Measurements from ENCODE around the gene GLMN. TPM values are rescaled to one million over a fixed set of nuclear protein-coding genes. Genes with fewer than 3 reads are reported as not detected.

Gene GLMN
- polyA plus RNA-seq, 1 of the 3 experiments (the other 2 are of a cell fraction) = 2.3 TPM

DNA sequence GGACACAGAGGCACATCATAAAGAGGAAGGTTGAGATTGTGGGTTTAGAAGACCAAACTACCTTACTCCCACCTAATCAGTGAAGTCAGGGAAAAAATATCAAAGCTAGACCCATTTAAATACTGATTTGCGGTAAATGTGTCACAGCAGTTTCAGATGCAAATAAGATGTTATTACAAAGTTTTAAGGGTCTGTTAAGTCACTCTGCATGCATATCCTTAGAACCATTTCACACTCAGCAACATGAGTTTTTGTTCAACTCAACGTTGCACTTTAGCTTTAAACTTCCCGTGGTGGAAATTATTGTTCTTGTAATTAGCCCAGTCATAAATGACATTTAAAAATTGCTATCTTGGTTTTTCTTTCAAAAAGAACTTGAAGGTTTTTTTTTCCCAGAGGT lies 34.9 kb upstream of the GLMN start:
- no peak for TF ChIP-seq RCOR1 (IDR thresholded peaks at IDR 0.05; ENCODE audit: low read length)
- TF ChIP-seq, protein P1, sequence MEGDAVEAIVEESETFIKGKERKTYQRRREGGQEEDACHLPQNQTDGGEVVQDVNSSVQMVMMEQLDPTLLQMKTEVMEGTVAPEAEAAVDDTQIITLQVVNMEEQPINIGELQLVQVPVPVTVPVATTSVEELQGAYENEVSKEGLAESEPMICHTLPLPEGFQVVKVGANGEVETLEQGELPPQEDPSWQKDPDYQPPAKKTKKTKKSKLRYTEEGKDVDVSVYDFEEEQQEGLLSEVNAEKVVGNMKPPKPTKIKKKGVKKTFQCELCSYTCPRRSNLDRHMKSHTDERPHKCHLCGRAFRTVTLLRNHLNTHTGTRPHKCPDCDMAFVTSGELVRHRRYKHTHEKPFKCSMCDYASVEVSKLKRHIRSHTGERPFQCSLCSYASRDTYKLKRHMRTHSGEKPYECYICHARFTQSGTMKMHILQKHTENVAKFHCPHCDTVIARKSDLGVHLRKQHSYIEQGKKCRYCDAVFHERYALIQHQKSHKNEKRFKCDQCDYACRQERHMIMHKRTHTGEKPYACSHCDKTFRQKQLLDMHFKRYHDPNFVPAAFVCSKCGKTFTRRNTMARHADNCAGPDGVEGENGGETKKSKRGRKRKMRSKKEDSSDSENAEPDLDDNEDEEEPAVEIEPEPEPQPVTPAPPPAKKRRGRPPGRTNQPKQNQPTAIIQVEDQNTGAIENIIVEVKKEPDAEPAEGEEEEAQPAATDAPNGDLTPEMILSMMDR (IDR thresholded peaks at IDR 0.05) = no peak
- ChIA-PET POLR2A (no interaction called here), CTCF (interaction anchor here (1.0 kb wide), 1 partner anchor 24 kb away, joined by 5 read pairs; no protein-coding TSS in a partner anchor)

DNA sequence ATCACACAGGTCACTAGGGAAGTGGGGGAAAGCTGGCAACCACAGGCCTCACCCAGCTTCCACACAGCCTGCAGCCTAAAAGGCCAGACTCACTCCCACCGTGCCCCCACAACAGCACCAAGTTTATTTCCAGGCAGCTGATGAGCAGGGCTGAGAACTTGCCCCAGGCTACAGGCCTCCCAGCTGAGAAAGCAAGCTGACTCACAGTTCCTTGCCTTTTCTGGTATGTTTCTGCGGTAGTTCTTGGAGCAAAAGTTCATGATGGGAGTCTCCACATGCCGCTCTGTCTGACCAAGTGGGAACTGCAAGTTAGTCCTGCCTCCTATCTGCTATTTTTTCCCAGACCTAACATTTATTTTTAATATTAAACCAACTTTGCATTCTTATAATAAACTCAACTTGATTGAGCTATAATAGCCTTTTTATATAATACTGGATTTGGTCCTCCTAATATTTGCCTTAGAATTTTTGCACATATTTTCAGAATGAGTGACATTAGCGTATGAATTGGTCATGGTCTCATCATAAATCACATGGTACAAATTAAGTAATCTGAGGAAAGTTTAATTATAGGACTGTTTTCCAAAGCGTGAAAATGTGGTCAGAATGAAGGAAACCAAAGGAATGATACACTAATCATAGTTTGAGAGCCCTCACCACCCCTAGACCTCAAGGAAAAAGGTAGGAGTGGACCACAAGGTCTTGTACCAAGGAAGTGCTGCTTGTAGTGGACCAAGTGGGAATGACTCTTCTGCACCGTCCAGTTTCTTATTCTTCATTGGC lies 30.8 kb upstream of the GLMN start:
- no peaks in the 10 kb centered on the region; a peak in 1 of 4 replicates for H3K4me1 ChIP-seq (ENCODE audit: control insufficient read depth in 1 of 2, insufficient read depth in 2 of 2, low read depth in 1 of 2, low read length in 1 of 2)
- H3K27ac ChIP-seq (ENCODE audit: low read depth in 2 of 2, low read length in 1 of 2) = no peak overlapping the region
- peaks cover 32 to 55% of the 10 kb centered on the region in 2 experiments for H3K36me3 ChIP-seq (replicated peaks in 1 of 2; ENCODE audit: control insufficient read depth in 1 of 2, insufficient read depth in 2 of 2, low read length in 1 of 2)
- POLR2A ChIA-PET = no interaction called here
- no peak overlapping the region for H3K9ac ChIP-seq
- CTCF ChIA-PET = interaction anchor here (1.6 kb wide), 1 partner anchor 19 kb away, joined by 4 read pairs; no protein-coding TSS in a partner anchor
- DNase-seq = no peak
- no peaks in the 10 kb centered on the region for H4K20me1 ChIP-seq (ENCODE audit: insufficient read depth)
- H3K4me3 ChIP-seq (ENCODE audit: low read depth in 2 of 2, low read length in 1 of 2) = no peak overlapping the region
- no peaks in the 10 kb centered on the region for H3F3A ChIP-seq (replicated peaks; ENCODE audit: insufficient read depth)
- WGBS (ENCODE audit: low lambda C conversion rate) = 97% methylated on average over 5 of the region's 6 CpGs
- H3K27me3 ChIP-seq (ENCODE audit: insufficient read depth) = no peaks in the 10 kb centered on the region
- H3K9me2 ChIP-seq = no peaks in the 10 kb centered on the region
- H2AFZ ChIP-seq (ENCODE audit: low read depth) = no peak overlapping the region
- TF ChIP-seq, protein P2, sequence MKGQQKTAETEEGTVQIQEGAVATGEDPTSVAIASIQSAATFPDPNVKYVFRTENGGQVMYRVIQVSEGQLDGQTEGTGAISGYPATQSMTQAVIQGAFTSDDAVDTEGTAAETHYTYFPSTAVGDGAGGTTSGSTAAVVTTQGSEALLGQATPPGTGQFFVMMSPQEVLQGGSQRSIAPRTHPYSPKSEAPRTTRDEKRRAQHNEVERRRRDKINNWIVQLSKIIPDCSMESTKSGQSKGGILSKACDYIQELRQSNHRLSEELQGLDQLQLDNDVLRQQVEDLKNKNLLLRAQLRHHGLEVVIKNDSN (IDR thresholded peaks at IDR 0.05; ENCODE audit: borderline replicate concordance, low read depth) = no peak
- TF ChIP-seq RFX5 (IDR thresholded peaks at IDR 0.05; ENCODE audit: low read length) (no peak), YY1 (IDR thresholded peaks at IDR 0.05; ENCODE audit: low read depth) (no peak), RXRA (IDR thresholded peaks at IDR 0.05; ENCODE audit: borderline replicate concordance, low read depth) (no peak), EZH2phosphoT487 (IDR thresholded peaks at IDR 0.05; ENCODE audit: borderline replicate concordance, low read depth) (no peak), TAF1 (IDR thresholded peaks at IDR 0.05; ENCODE audit: borderline replicate concordance, low read depth, low read length) (no peak), SIN3A (IDR thresholded peaks at IDR 0.05; ENCODE audit: borderline replicate concordance, low read depth, low read length) (no peak)
- TF ChIP-seq, protein P3, sequence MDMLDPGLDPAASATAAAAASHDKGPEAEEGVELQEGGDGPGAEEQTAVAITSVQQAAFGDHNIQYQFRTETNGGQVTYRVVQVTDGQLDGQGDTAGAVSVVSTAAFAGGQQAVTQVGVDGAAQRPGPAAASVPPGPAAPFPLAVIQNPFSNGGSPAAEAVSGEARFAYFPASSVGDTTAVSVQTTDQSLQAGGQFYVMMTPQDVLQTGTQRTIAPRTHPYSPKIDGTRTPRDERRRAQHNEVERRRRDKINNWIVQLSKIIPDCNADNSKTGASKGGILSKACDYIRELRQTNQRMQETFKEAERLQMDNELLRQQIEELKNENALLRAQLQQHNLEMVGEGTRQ (IDR thresholded peaks at IDR 0.05; ENCODE audit: borderline replicate concordance, low read depth, low read length) = no peak
- H3K4me2 ChIP-seq = no peak overlapping the region
- no peaks in the 10 kb centered on the region for H3K9me3 ChIP-seq
- no peaks in the 10 kb centered on the region; the same call in 1 of the 2 replicates for H3K79me2 ChIP-seq (ENCODE audit: insufficient read depth)

More for the DNA sequence above, 34.9 kb upstream of the GLMN start:
- Histone ChIP-seq H3K4me3 (ENCODE audit: low read depth in 2 of 2, low read length in 1 of 2) (no peak overlapping the region), H2AFZ (ENCODE audit: low read depth) (no peak overlapping the region), H3K4me2 (no peak overlapping the region), H3K9me3 (no peaks in the 10 kb centered on the region), H3K9ac (no peak overlapping the region), H4K20me1 (ENCODE audit: insufficient read depth) (no peaks in the 10 kb centered on the region), H3F3A (replicated peaks; ENCODE audit: insufficient read depth) (no peaks in the 10 kb centered on the region), H3K79me2 (ENCODE audit: insufficient read depth) (no peaks in the 10 kb centered on the region), H3K9me2 (no peaks in the 10 kb centered on the region), H3K27ac (ENCODE audit: low read depth in 2 of 2, low read length in 1 of 2) (no peak overlapping the region), H3K4me1 (ENCODE audit: control insufficient read depth in 1 of 2, insufficient read depth in 2 of 2, low read depth in 1 of 2, low read length in 1 of 2) (no peaks in the 10 kb centered on the region; a peak in 1 of 4 replicates), H3K27me3 (ENCODE audit: insufficient read depth) (no peaks in the 10 kb centered on the region), H3K36me3 (replicated peaks in 1 of 2; ENCODE audit: control insufficient read depth in 1 of 2, insufficient read depth in 2 of 2, low read length in 1 of 2) (peaks cover 47 to 52% of the 10 kb centered on the region in 2 experiments)
- 81% methylated on average over 3 of the region's 3 CpGs for WGBS (ENCODE audit: low lambda C conversion rate)
- DNase-seq = no peak

Data from SK-N-SH (cell line).